Astrocyte (in vitro differentiated cells and primary cell): Measurements from ENCODE around the gene P2RY4. TPM values are rescaled to one million over a fixed set of nuclear protein-coding genes. Genes with fewer than 3 reads are reported as not detected.

Experiments
- DNase-seq: peaks from one replicate; pipeline ENCODE4 v3.0.0-alpha.2; 2010; ENCODE audit warnings: low read depth
- FAIRE-seq: peaks from 2 replicates; lab custom pipeline; 2011; peaks lifted over from hg19 to GRCh38; lab: Jason Lieb, UNC
- H2AFZ ChIP-seq: 2 replicates; pipeline ENCODE4 v1.6.0; 2012; ENCODE audit warnings: low read depth, low read length, inconsistent platforms
- H3K27ac ChIP-seq: 2 replicates; pipeline ENCODE4 v1.5.1; 2011; ENCODE audit warnings: low read depth, low read length, inconsistent platforms
- H3K27me3 ChIP-seq: 2 replicates; pipeline ENCODE4 v1.6.0; 2011; ENCODE audit warnings: low read length, inconsistent platforms; ENCODE audit not compliant: insufficient read depth
- H3K36me3 ChIP-seq: 2 replicates; pipeline ENCODE4 v1.5.1; 2011; ENCODE audit warnings: low read length, inconsistent platforms; ENCODE audit not compliant: insufficient read depth
- H3K4me1 ChIP-seq: 2 replicates; pipeline ENCODE4 v1.5.1; 2011; ENCODE audit warnings: low read length, inconsistent platforms; ENCODE audit not compliant: insufficient read depth
- H3K4me2 ChIP-seq: 2 replicates; pipeline ENCODE4 v1.6.0; 2012; ENCODE audit warnings: low read length, inconsistent platforms
- H3K4me3 ChIP-seq: 2 replicates; pipeline ENCODE4 v1.5.1; 2011; ENCODE audit warnings: low read depth, mild to moderate bottlenecking, low read length, inconsistent platforms; ENCODE audit not compliant: insufficient read depth
- H3K79me2 ChIP-seq: 2 replicates; pipeline ENCODE4 v1.6.0; 2012; ENCODE audit warnings: mild to moderate bottlenecking, low read length, inconsistent platforms; ENCODE audit not compliant: insufficient read depth
- H3K9ac ChIP-seq: 2 replicates; pipeline ENCODE4 v1.6.0; 2012; ENCODE audit warnings: mild to moderate bottlenecking, low read length, inconsistent platforms
- H3K9me3 ChIP-seq: 2 replicates; pipeline ENCODE4 v1.5.1; 2012; ENCODE audit warnings: low read depth, mild to moderate bottlenecking, low read length, inconsistent platforms; ENCODE audit not compliant: insufficient read depth
- H4K20me1 ChIP-seq: 2 replicates; pipeline ENCODE4 v1.6.0; 2012; ENCODE audit warnings: low read length, inconsistent platforms; ENCODE audit not compliant: insufficient read depth
- H3K27ac Mint-ChIP-seq: one replicate; pipeline ENCODE4 v1.8.0; 2021; ENCODE audit warnings: mild to moderate bottlenecking, mixed read lengths; ENCODE audit not compliant: unreplicated experiment
- H3K27me3 Mint-ChIP-seq: one replicate; pipeline ENCODE4 v1.8.0; 2021; ENCODE audit warnings: low read depth, mixed read lengths; ENCODE audit not compliant: unreplicated experiment
- H3K36me3 Mint-ChIP-seq: one replicate; pipeline ENCODE4 v1.8.0; 2021; ENCODE audit warnings: low read depth, mixed read lengths; ENCODE audit not compliant: unreplicated experiment
- H3K4me1 Mint-ChIP-seq: one replicate; pipeline ENCODE4 v1.8.0; 2021; ENCODE audit warnings: low read depth, mixed read lengths; ENCODE audit not compliant: unreplicated experiment
- H3K4me3 Mint-ChIP-seq: one replicate; pipeline ENCODE4 v1.8.0; 2021; ENCODE audit warnings: mild to moderate bottlenecking, moderate library complexity, mixed read lengths; ENCODE audit not compliant: unreplicated experiment
- H3K9me3 Mint-ChIP-seq: one replicate; pipeline ENCODE4 v1.8.0; 2021; ENCODE audit warnings: mild to moderate bottlenecking, mixed read lengths; ENCODE audit not compliant: unreplicated experiment
- CTCF ChIP-seq: IDR thresholded peaks from 2 replicates; pipeline ENCODE4 v1.5.1; 2011; ENCODE audit warnings: low read depth, mild to moderate bottlenecking, inconsistent platforms, low read length, moderate library complexity; ENCODE audit not compliant: insufficient read depth
- EZH2 ChIP-seq: IDR thresholded peaks from 2 replicates; pipeline ENCODE4 v1.6.1; 2012; ENCODE audit warnings: mild to moderate bottlenecking, low read length, inconsistent platforms; ENCODE audit not compliant: insufficient read depth
- total RNA-seq: library from RNA; stranded (reverse); gene quantifications from 2 replicates; pipeline ENCODE4 v1.2.1, GENCODE V29; 2021

The P2RY4 gene
- total RNA-seq, 1 donor from 2014 or later = 0.18 TPM

- no peaks in the 10 kb centered on the region for H3K27me3 Mint-ChIP-seq
Measured at GRCh38 chrX:70253377-70254062, 6.5 kb downstream of the P2RY4 start.

GRCh38 chrX:70252491-70252890 lies 7.5 kb downstream of the P2RY4 start:
- H3K4me1 ChIP-seq = no peaks in the 10 kb centered on the region
- FAIRE-seq = peak; percentile 34
- Mint-ChIP-seq H3K4me1 (peaks cover 19% of the 10 kb centered on the region), H3K4me3 (no peak overlapping the region), H3K27me3 (no peaks in the 10 kb centered on the region), H3K36me3 (no peaks in the 10 kb centered on the region), H3K9me3 (no peaks in the 10 kb centered on the region), H3K27ac (no peak overlapping the region)
- H3K27me3 ChIP-seq = no peaks in the 10 kb centered on the region
- TF ChIP-seq CTCF (no peak), EZH2 (no peak)
- H3K4me3 ChIP-seq = no peak overlapping the region
- no peak overlapping the region for H3K9ac ChIP-seq
- no peak overlapping the region for H3K4me2 ChIP-seq
- no peaks in the 10 kb centered on the region for H4K20me1 ChIP-seq
- DNase-seq = no peak
- no peaks in the 10 kb centered on the region for H3K36me3 ChIP-seq
- H3K27ac ChIP-seq = no peak overlapping the region
- no peaks in the 10 kb centered on the region for H3K79me2 ChIP-seq
- H3K9me3 ChIP-seq = no peaks in the 10 kb centered on the region
- no peak overlapping the region for H2AFZ ChIP-seq

More at GRCh38 chrX:70253377-70254062, 6.5 kb downstream of the P2RY4 start:
- H3K9me3 Mint-ChIP-seq = no peaks in the 10 kb centered on the region
- H3K27ac Mint-ChIP-seq = peak overlapping the region; percentile 85
- no peaks in the 10 kb centered on the region for H3K4me1 ChIP-seq
- no peaks in the 10 kb centered on the region for H3K79me2 ChIP-seq
- FAIRE-seq = peak; percentile 81
- H3K4me3 ChIP-seq = no peak overlapping the region
- TF ChIP-seq CTCF = no peak
- no peak overlapping the region for H3K27ac ChIP-seq
- H3K9me3 ChIP-seq = no peaks in the 10 kb centered on the region
- H3K9ac ChIP-seq = no peak overlapping the region
- H3K27me3 ChIP-seq = no peaks in the 10 kb centered on the region
- no peak overlapping the region for H2AFZ ChIP-seq
- H3K36me3 Mint-ChIP-seq = no peaks in the 10 kb centered on the region
- H4K20me1 ChIP-seq = no peaks in the 10 kb centered on the region
- DNase-seq = peak; percentile 34
- peaks cover 19% of the 10 kb centered on the region for H3K4me1 Mint-ChIP-seq
- no peak overlapping the region for H3K4me2 ChIP-seq
- no peak overlapping the region for H3K4me3 Mint-ChIP-seq
- H3K36me3 ChIP-seq = no peaks in the 10 kb centered on the region

- no peaks in the 10 kb centered on the region for H3K27me3 Mint-ChIP-seq
- Histone ChIP-seq H3K9me3 (no peaks in the 10 kb centered on the region), H4K20me1 (no peaks in the 10 kb centered on the region), H3K4me1 (no peaks in the 10 kb centered on the region), H3K9ac (no peak overlapping the region), H3K4me2 (no peak overlapping the region), H3K4me3 (no peak overlapping the region), H3K27me3 (no peaks in the 10 kb centered on the region), H2AFZ (no peak overlapping the region), H3K36me3 (no peaks in the 10 kb centered on the region), H3K79me2 (no peaks in the 10 kb centered on the region), H3K27ac (no peak overlapping the region)
- no peaks in the 10 kb centered on the region for H3K9me3 Mint-ChIP-seq
- FAIRE-seq (peak; percentile 66), DNase-seq (no peak)
- no peaks in the 10 kb centered on the region for H3K4me1 Mint-ChIP-seq
- H3K36me3 Mint-ChIP-seq = no peaks in the 10 kb centered on the region
- TF ChIP-seq EZH2 = no peak
- no peak for TF ChIP-seq CTCF
- no peak overlapping the region for H3K27ac Mint-ChIP-seq
- no peak overlapping the region for H3K4me3 Mint-ChIP-seq
Measured at GRCh38 chrX:70247252-70247651, 12.8 kb downstream of the P2RY4 start.
